GM23248 (cell line): ENCODE data around the gene ASAH2. TPM values are rescaled to one million over a fixed set of nuclear protein-coding genes. Genes with fewer than 3 reads are reported as not detected.

ENCODE experiments used
- DNase-seq: peaks from one replicate; pipeline ENCODE4 v3.0.0-alpha.2; 2015
- H2AFZ ChIP-seq: fragments of 200-600 bp; sonication (generic); 2 replicates; pipeline ENCODE4 v1.6.1; 2016; ENCODE audit warnings: antibody characterized with exemption
- H3F3A ChIP-seq: fragments of 200-600 bp; sonication (generic); 2 replicates; pipeline ENCODE4 v1.6.1; 2016; ENCODE audit warnings: mild to moderate bottlenecking, antibody characterized with exemption, mixed run types; ENCODE audit not compliant: insufficient read depth
- H3K27ac ChIP-seq: fragments of 200-600 bp; sonication (generic); 2 replicates; pipeline ENCODE4 v1.5.1; 2016; ENCODE audit warnings: mild to moderate bottlenecking
- H3K27me3 ChIP-seq: fragments of 200-600 bp; sonication (generic); replicated peaks from 2 replicates; pipeline ENCODE4 v1.6.1; 2016; ENCODE audit warnings: mild to moderate bottlenecking; ENCODE audit not compliant: insufficient read depth
- H3K36me3 ChIP-seq: fragments of 200-600 bp; sonication (generic); 2 replicates; pipeline ENCODE4 v1.6.1; 2016; ENCODE audit warnings: low read depth, mild to moderate bottlenecking
- H3K4me1 ChIP-seq: fragments of 200-600 bp; sonication (generic); 2 replicates; pipeline ENCODE4 v1.6.1; 2016; ENCODE audit warnings: mild to moderate bottlenecking; ENCODE audit not compliant: insufficient read depth
- H3K4me2 ChIP-seq: fragments of 200-600 bp; sonication (generic); one replicate; pipeline ENCODE4 v1.6.1; 2016; ENCODE audit warnings: mild to moderate bottlenecking; ENCODE audit not compliant: unreplicated experiment
- H3K4me3 ChIP-seq: fragments of 200-600 bp; sonication (generic); 2 replicates; pipeline ENCODE4 v1.5.1; 2016; ENCODE audit warnings: mild to moderate bottlenecking
- H3K79me2 ChIP-seq: fragments of 200-600 bp; sonication (generic); 2 replicates; pipeline ENCODE4 v1.6.1; 2016; ENCODE audit warnings: mild to moderate bottlenecking; ENCODE audit not compliant: insufficient read depth
- H3K9ac ChIP-seq: fragments of 200-600 bp; sonication (generic); 2 replicates; pipeline ENCODE4 v1.6.1; 2016; ENCODE audit warnings: mild to moderate bottlenecking
- H3K9me2 ChIP-seq: fragments of 200-600 bp; sonication (generic); 2 replicates; pipeline ENCODE4 v1.6.1; 2016; ENCODE audit warnings: mixed run types, mild to moderate bottlenecking, moderate library complexity; ENCODE audit not compliant: insufficient read depth
- H3K9me3 ChIP-seq: fragments of 200-600 bp; sonication (generic); one replicate; pipeline ENCODE4 v1.6.1; 2017; ENCODE audit warnings: low read depth
- H4K20me1 ChIP-seq: fragments of 200-600 bp; sonication (generic); 2 replicates; pipeline ENCODE4 v1.6.0; 2016; ENCODE audit not compliant: insufficient read depth
- EZH2 ChIP-seq: fragments of 200-600 bp; sonication (generic); IDR thresholded peaks from 2 replicates; pipeline ENCODE4 v1.6.1; 2018; ENCODE audit warnings: antibody characterized with exemption, mild to moderate bottlenecking; ENCODE audit not compliant: insufficient read depth, poor library complexity, severe bottlenecking
- EZH2phosphoT487 ChIP-seq: fragments of 200-600 bp; sonication (generic); IDR thresholded peaks from 2 replicates; pipeline ENCODE4 v1.6.1; 2018; ENCODE audit warnings: antibody characterized with exemption, moderate library complexity, mild to moderate bottlenecking, low read depth; ENCODE audit not compliant: insufficient read depth
- WGBS, 2 experiments: methylation state at CpG; one replicate each; pipeline ENCODE4 v1.1.6; 2015 to 2017; ENCODE audit warnings: low lambda C conversion rate in 2 of 2, low coverage in 1 of 2; ENCODE audit errors: missing lambda C conversion rate in 2 of 2; 5-methylcytosine and 5-hydroxymethylcytosine counted together
- in situ Hi-C: fragments of 300-500 bp; cut with MboI; formaldehyde crosslinking; loops from 2 replicates; pipeline ENCODE4 v1.15.0; 2020
- polyA plus RNA-seq: library from polyadenylated mRNA; unstranded; fragments of >200 nt; fragmentation: Nextera tagmentation; extraction: Ambion mirVana; gene quantifications from 2 replicates; pipeline ENCODE4 v1.2.1, GENCODE V29; 2016
- total RNA-seq: library from RNA; depleted of rRNA; stranded (reverse); fragments of >200 nt; shearing (Covaris generic); gene quantifications from 2 replicates; pipeline ENCODE4 v1.2.3, GENCODE V29; 2014

The ASAH2 gene
- total and polyA plus RNA-seq, 2 experiments from 2014 or later: 1.8 to 3.5 TPM

GRCh38 chr10:50260791-50261281 lies 9.5 kb upstream of the ASAH2 start:
- Histone ChIP-seq H3K9ac (no peak overlapping the region), H3K79me2 (no peaks in the 10 kb centered on the region), H4K20me1 (no peaks in the 10 kb centered on the region), H3K4me1 (no peaks in the 10 kb centered on the region), H3K27me3 (peaks cover 38% of the 10 kb centered on the region), H3K36me3 (no peaks in the 10 kb centered on the region), H3K4me3 (no peak overlapping the region), H3K27ac (no peak overlapping the region), H3K9me3 (no peaks in the 10 kb centered on the region), H3F3A (no peaks in the 10 kb centered on the region), H2AFZ (no peak overlapping the region), H3K9me2 (no peaks in the 10 kb centered on the region), H3K4me2 (no peak overlapping the region)
- 15 to 36% methylated on average over 2 of the region's 2 CpGs for WGBS, 2 experiments
- peak; percentile 50 for DNase-seq
- in situ Hi-C loops: no loop called here
- TF ChIP-seq EZH2 (no peak), EZH2phosphoT487 (no peak)

DNA sequence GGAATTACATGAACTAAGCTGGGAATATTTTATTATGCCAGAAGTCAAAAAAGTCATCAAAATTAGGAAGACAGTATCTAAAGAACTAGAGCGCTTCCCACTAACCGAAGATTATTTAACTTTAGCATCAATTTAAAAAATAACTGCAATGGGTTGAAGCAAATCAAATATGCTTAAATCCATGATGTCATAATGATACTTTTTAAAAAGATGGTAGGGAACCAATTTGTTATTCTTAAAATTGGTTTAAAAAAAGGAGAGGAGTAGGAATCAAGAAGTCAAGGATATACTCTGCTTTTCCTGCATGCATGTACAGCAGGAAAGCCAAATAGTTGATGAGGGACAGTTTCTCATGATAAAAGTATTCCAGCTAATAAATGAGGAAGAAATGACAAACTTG lies 3.2 kb upstream of the ASAH2 start:
- in situ Hi-C loops: no loop called here
- Histone ChIP-seq H3K9ac (no peak overlapping the region), H2AFZ (no peak overlapping the region), H3K4me2 (no peak overlapping the region), H3K4me1 (no peaks in the 10 kb centered on the region), H3K4me3 (no peak overlapping the region), H3K9me2 (no peaks in the 10 kb centered on the region), H3K27me3 (peaks cover 57% of the 10 kb centered on the region), H3K79me2 (no peaks in the 10 kb centered on the region), H3K9me3 (no peaks in the 10 kb centered on the region), H3K36me3 (no peaks in the 10 kb centered on the region), H3K27ac (no peak overlapping the region), H3F3A (no peaks in the 10 kb centered on the region), H4K20me1 (no peaks in the 10 kb centered on the region)
- no peak for TF ChIP-seq EZH2
- TF ChIP-seq EZH2phosphoT487: no peak
- WGBS, 2 experiments: 45 to 48% methylated on average over 2 of the region's 2 CpGs
- no peak for DNase-seq

DNA sequence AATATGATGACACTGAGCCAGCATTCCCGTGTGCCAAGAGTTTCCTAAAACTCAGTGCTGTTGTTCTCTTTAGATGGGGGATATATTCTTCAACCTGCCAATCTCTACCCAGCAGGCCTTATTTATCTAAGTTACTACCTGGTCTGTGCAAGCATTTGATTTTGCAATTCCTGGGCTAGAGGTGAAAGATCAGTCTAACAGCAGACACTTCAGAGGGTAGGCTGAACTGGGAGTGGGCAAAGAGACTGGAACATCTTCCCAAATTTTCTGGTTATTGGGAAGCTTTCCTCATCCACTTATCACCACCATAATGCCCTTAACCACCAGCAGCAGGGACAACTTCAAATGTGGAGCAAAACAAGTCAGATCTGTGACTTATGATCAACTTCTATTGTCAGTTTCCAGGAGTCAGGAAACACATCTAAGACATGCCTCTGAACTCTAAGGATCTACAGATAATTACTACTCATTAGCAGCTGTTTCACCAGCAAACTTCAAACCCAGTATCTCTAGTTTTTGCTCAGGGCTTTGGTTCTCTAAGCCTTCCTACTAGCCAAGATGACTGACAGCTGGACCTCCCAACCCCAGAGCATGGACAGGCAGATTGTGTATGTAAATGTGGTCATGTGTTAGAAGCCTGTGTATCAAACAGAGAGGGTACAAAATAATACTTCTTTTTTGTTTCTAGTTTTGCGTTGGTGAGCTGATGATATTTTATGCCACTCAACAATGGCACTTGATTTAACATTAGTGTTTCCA lies 1.0 kb downstream of the ASAH2 start:
- in situ Hi-C loops: no loop called here
- Histone ChIP-seq H3K27me3 (peaks cover 34% of the 10 kb centered on the region), H3K4me3 (no peak overlapping the region), H3K79me2 (no peaks in the 10 kb centered on the region), H3K4me1 (no peaks in the 10 kb centered on the region), H3K9me2 (no peaks in the 10 kb centered on the region), H3K4me2 (no peak overlapping the region), H4K20me1 (no peaks in the 10 kb centered on the region), H3K36me3 (no peaks in the 10 kb centered on the region), H3F3A (no peaks in the 10 kb centered on the region), H2AFZ (no peak overlapping the region), H3K9me3 (no peaks in the 10 kb centered on the region), H3K9ac (no peak overlapping the region), H3K27ac (no peak overlapping the region)
- no peak for TF ChIP-seq EZH2
- no peak for TF ChIP-seq EZH2phosphoT487
- 47 to 63% methylated on average over 2 of the region's 2 CpGs for WGBS, 2 experiments
- no peak for DNase-seq

DNA sequence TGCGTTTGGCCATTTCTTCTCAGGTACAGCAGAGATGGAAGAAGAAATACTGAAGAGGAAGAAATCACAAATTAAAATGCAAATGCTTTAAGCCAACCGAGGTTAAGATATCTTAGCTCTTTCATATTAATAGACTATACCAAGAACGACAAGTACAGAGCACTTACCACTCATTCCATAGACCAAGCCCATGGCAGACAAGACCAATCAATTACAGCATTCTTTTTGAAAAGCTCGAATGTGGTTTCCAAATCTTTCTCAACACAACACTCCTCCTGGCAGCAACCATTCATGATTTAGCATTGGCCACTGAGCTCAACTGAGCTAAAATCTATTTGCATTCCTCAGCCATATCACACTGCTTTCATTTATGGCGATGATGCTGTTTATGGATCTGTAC lies 2.7 kb downstream of the ASAH2 start:
- WGBS, 2 experiments: 52 to 58% methylated on average over 5 of the region's 5 CpGs

More for the DNA sequence above, 2.7 kb downstream of the ASAH2 start:
- Histone ChIP-seq H2AFZ (no peak overlapping the region), H3K9me3 (no peaks in the 10 kb centered on the region), H3K4me1 (no peaks in the 10 kb centered on the region), H3K79me2 (no peaks in the 10 kb centered on the region), H3K4me2 (no peak overlapping the region), H3F3A (no peaks in the 10 kb centered on the region), H3K4me3 (no peak overlapping the region), H3K27me3 (peaks cover 29% of the 10 kb centered on the region), H3K9me2 (no peaks in the 10 kb centered on the region), H3K27ac (no peak overlapping the region), H3K36me3 (no peaks in the 10 kb centered on the region), H4K20me1 (no peaks in the 10 kb centered on the region), H3K9ac (no peak overlapping the region)
- in situ Hi-C loops: no loop called here
- no peak for DNase-seq
- no peak for TF ChIP-seq EZH2
- no peak for TF ChIP-seq EZH2phosphoT487
